HCT116 (cell line): Measurements from ENCODE around the gene PYGL. TPM values are rescaled to one million over a fixed set of nuclear protein-coding genes. Genes with fewer than 3 reads are reported as not detected.

Source experiments
- ATAC-seq: fragments of 200-7000 bp; cut with Tn5 transposase; 2 replicates; pipeline ENCODE4 v1.9.1; 2020; ENCODE audit warnings: mild to moderate bottlenecking, moderate library complexity
- BruUV-seq: library from RNA; stranded (reverse); fragments of 400-500 nt; replicated peaks from 2 replicates; lab custom pipeline; 2021; lab: Mats Ljungman, UMichigan
- CTCF ChIA-PET: fragments of 300-600 bp; sonication (Branson Sonifier 250); formaldehyde crosslinking; loops from one replicate; lab custom pipeline; 2021; ENCODE audit warnings: antibody characterized with exemption; lab: Charles Lee
- POLR2A ChIA-PET: fragments of 300-600, 350-600 bp; sonication (Branson Sonifier 250); formaldehyde crosslinking; loops from one replicate; lab custom pipeline; 2021; ENCODE audit warnings: antibody characterized with exemption; lab: Charles Lee
- RAD21 ChIA-PET, 2 experiments: fragments of 300-600 bp; sonication (Branson Sonifier 250); formaldehyde crosslinking; loops; one replicate each; lab custom pipeline; 2023; ENCODE audit warnings: low total read pairs in 2 of 2; ENCODE audit not compliant: uncharacterized antibody in 2 of 2, unreplicated experiment in 2 of 2, low non-redundant PET in 1 of 2; lab: Charles Lee
- DNase-seq: peaks from one replicate; pipeline ENCODE4 v3.0.0-alpha.2; 2010; ENCODE audit warnings: low read depth, low spot score
- H2AFZ ChIP-seq: fragments of 200-600 bp; shearing (Covaris generic), sonication (generic); 2 replicates; pipeline ENCODE4 v1.6.1; 2017; ENCODE audit warnings: low read depth, mixed run types, mixed read lengths, antibody characterized with exemption, low read length; ENCODE audit not compliant: poor library complexity, severe bottlenecking
- H3K27ac ChIP-seq: 2 replicates; pipeline ENCODE4 v1.5.1; 2012; ENCODE audit warnings: low read depth, low read length
- H3K27me3 ChIP-seq: fragments of 200-600 bp; sonication (generic); 2 replicates; pipeline ENCODE4 v1.6.1; 2016; ENCODE audit warnings: mixed run types, low read length, mixed read lengths; ENCODE audit not compliant: insufficient read depth
- H3K36me3 ChIP-seq, 2 experiments: fragments of 200-500 bp in 1 of 2; fragments of 200-600 bp in 1 of 2; sonication (Bioruptor generic) in 1 of 2; sonication (generic) in 1 of 2; 2 replicates each; pipeline versions ENCODE4 v1.5.1 to v1.6.1; 2014 to 2016; ENCODE audit warnings: low read length in 2 of 2, inconsistent platforms in 1 of 2, mixed read lengths in 1 of 2, mixed run types in 1 of 2; ENCODE audit not compliant: insufficient read depth in 2 of 2, control insufficient read depth in 1 of 2
- H3K4me1 ChIP-seq, 2 experiments: fragments of 200-600 bp in 1 of 2; sonication (generic) in 1 of 2; 2 replicates each; pipeline versions ENCODE4 v1.5.1 to v1.6.1; 2012 to 2017; ENCODE audit warnings: low read length in 2 of 2, inconsistent platforms in 1 of 2, mild to moderate bottlenecking in 1 of 2, mixed read lengths in 1 of 2, mixed run types in 1 of 2, moderate library complexity in 1 of 2; ENCODE audit not compliant: insufficient read depth in 2 of 2, control insufficient read depth in 1 of 2
- H3K4me2 ChIP-seq: fragments of 200-600 bp; sonication (generic); 2 replicates; pipeline ENCODE4 v1.6.1; 2017; ENCODE audit warnings: mixed run types, low read length, mixed read lengths
- H3K4me3 ChIP-seq, 2 experiments: fragments of 200-600 bp in 1 of 2; sonication (generic) in 1 of 2; replicated peaks in 1 of 2; 2 replicates each; pipeline ENCODE4 v1.5.1; 2011 to 2016; ENCODE audit warnings: low read length in 2 of 2, control low read depth in 1 of 2, low read depth in 1 of 2, mild to moderate bottlenecking in 1 of 2, mixed read lengths in 1 of 2, mixed run types in 1 of 2
- H3K79me2 ChIP-seq: fragments of 200-600 bp; sonication (generic); 2 replicates; pipeline ENCODE4 v1.6.1; 2017; ENCODE audit warnings: mild to moderate bottlenecking, mixed run types, low read length, moderate library complexity, mixed read lengths; ENCODE audit not compliant: insufficient read depth
- H3K9ac ChIP-seq: fragments of 200-600 bp; sonication (generic); 2 replicates; pipeline ENCODE4 v1.6.1; 2016; ENCODE audit warnings: low read length, mixed read lengths
- H3K9me2 ChIP-seq: fragments of 200-600 bp; sonication (generic), shearing (Covaris generic); 2 replicates; pipeline ENCODE4 v1.6.1; 2017; ENCODE audit warnings: mixed run types, mild to moderate bottlenecking, moderate library complexity; ENCODE audit not compliant: insufficient read depth
- H3K9me3 ChIP-seq, 2 experiments: fragments of 200-500 bp in 1 of 2; fragments of 200-600 bp in 1 of 2; sonication (Bioruptor generic) in 1 of 2; sonication (generic) in 1 of 2; 2 replicates each; pipeline ENCODE4 v1.6.1; 2014 to 2017; ENCODE audit warnings: low read length in 2 of 2, mixed read lengths in 2 of 2, inconsistent platforms in 1 of 2, low read depth in 1 of 2, mild to moderate bottlenecking in 1 of 2, mixed run types in 1 of 2, moderate library complexity in 1 of 2; ENCODE audit not compliant: control insufficient read depth in 1 of 2, insufficient read depth in 1 of 2
- H4K20me1 ChIP-seq: fragments of 200-600 bp; sonication (generic), shearing (Covaris generic); 2 replicates; pipeline ENCODE4 v1.6.1; 2017; ENCODE audit warnings: mixed run types, mild to moderate bottlenecking, moderate library complexity; ENCODE audit not compliant: insufficient read depth
- CBX3 ChIP-seq: IDR thresholded peaks from 2 replicates; pipeline ENCODE4 v1.6.1; 2012; ENCODE audit warnings: low read depth
- CEBPB ChIP-seq: IDR thresholded peaks from 2 replicates; pipeline ENCODE4 v1.6.1; 2012; ENCODE audit warnings: low read depth
- EGR1 ChIP-seq: IDR thresholded peaks from 2 replicates; pipeline ENCODE4 v1.6.1; 2012; ENCODE audit warnings: low read depth
- ELF1 ChIP-seq: IDR thresholded peaks from 2 replicates; pipeline ENCODE4 v1.6.1; 2012; ENCODE audit warnings: low read depth, borderline replicate concordance
- EZH2 ChIP-seq: fragments of 200-600 bp; sonication (generic); IDR thresholded peaks from 2 replicates; pipeline ENCODE4 v1.6.1; 2017; ENCODE audit warnings: antibody characterized with exemption, mixed run types
- JUND ChIP-seq: IDR thresholded peaks from 2 replicates; pipeline ENCODE4 v1.6.1; 2012
- POLR2A ChIP-seq: IDR thresholded peaks from 2 replicates; pipeline ENCODE4 v1.7.0; 2011; ENCODE audit warnings: borderline replicate concordance; ENCODE audit not compliant: insufficient read depth, insufficient read length; ENCODE audit errors: extremely low read depth
- POLR2AphosphoS5 ChIP-seq: IDR thresholded peaks from 2 replicates; pipeline ENCODE4 v1.6.1; 2011; ENCODE audit warnings: mild to moderate bottlenecking, low read depth, low read length, moderate library complexity
- RAD21 ChIP-seq: IDR thresholded peaks from 2 replicates; pipeline ENCODE4 v1.6.1; 2012; ENCODE audit warnings: low read depth, mild to moderate bottlenecking
- SIN3A ChIP-seq: IDR thresholded peaks from 2 replicates; pipeline ENCODE4 v1.6.1; 2012; ENCODE audit warnings: low read depth
- SP1 ChIP-seq: IDR thresholded peaks from 2 replicates; pipeline ENCODE4 v1.6.1; 2012; ENCODE audit warnings: low read depth
- SRF ChIP-seq: IDR thresholded peaks from 2 replicates; pipeline ENCODE4 v1.6.1; 2012; ENCODE audit warnings: low read depth
- TCF7L2 ChIP-seq: IDR thresholded peaks from 2 replicates; pipeline ENCODE4 v1.7.0; 2011; ENCODE audit warnings: borderline replicate concordance, inconsistent platforms; ENCODE audit not compliant: insufficient read depth, insufficient read length; ENCODE audit errors: extremely low read depth
- YY1 ChIP-seq: IDR thresholded peaks from 2 replicates; pipeline ENCODE4 v1.6.1; 2011; ENCODE audit warnings: low read length, low read depth, moderate library complexity, mild to moderate bottlenecking; ENCODE audit not compliant: insufficient replicate concordance; ENCODE audit errors: extremely low read depth
- ZFX ChIP-seq: fragments of 450-650 bp; IDR thresholded peaks from 2 replicates; pipeline ENCODE4 v1.6.1; 2017
- ZNF274 ChIP-seq: fragments of 200-500 bp; sonication (Bioruptor generic); IDR thresholded peaks from 2 replicates; pipeline ENCODE4 v1.6.1; 2014; ENCODE audit warnings: mild to moderate bottlenecking, low read depth, low read length, inconsistent platforms
- intact Hi-C: fragments of 100-400 bp; cut with micrococcal nuclease; formaldehyde crosslinking; loops from 2 replicates; pipeline ENCODE4 v1.10.0; 2022
- total RNA-seq: library from RNA; stranded (reverse); gene quantifications from one replicate; pipeline ENCODE4 v1.2.1, GENCODE V29; 2021; ENCODE audit not compliant: unreplicated experiment
- TF ChIP-seq, protein P1 (sequence below): IDR thresholded peaks from 2 replicates; pipeline ENCODE4 v1.6.1; 2012
- TF ChIP-seq, protein P2 (sequence below), 3 experiments: fragments of 200-600 bp in 1 of 3; sonication (generic) in 1 of 3; IDR thresholded peaks in 2 of 3; conservative IDR thresholded peaks in 1 of 3; 2 replicates each; pipeline ENCODE4 v1.5.1; 2012 to 2017; ENCODE audit warnings: low read depth in 2 of 3, low read length in 2 of 3, antibody characterized with exemption in 1 of 3, borderline replicate concordance in 1 of 3, control low read depth in 1 of 3, mild to moderate bottlenecking in 1 of 3, mixed read lengths in 1 of 3, mixed run types in 1 of 3, moderate library complexity in 1 of 3; ENCODE audit not compliant: insufficient read depth in 1 of 3
- TF ChIP-seq, protein P3 (sequence below): IDR thresholded peaks from 2 replicates; pipeline ENCODE4 v1.6.1; 2011; ENCODE audit warnings: mild to moderate bottlenecking, low read length, moderate library complexity; ENCODE audit not compliant: insufficient replicate concordance; ENCODE audit errors: extremely low read depth
- TF ChIP-seq, protein P4 (sequence below): IDR thresholded peaks from 2 replicates; pipeline ENCODE4 v1.6.1; 2012; ENCODE audit warnings: low read depth

The PYGL gene
- total RNA-seq, 1 experiment from 2014 or later, result 173 TPM

DNA sequence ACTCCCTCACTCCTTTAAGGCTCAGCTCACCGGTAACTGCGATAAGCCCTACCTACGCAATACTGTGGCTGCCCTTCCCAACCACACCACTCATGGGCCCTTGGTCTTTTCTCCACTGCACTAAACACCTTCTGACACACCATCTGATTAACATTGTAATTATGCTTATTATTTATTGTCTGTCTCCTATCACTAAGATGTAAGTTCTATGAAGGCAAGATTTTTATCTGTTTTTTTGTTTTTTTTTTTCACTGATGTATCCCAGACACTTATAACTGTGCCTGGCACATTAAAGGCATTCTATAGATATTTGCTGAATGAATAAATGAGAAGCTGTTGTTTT is 34.2 kb upstream of the PYGL start:
- no peak overlapping the region for H3K4me3 ChIP-seq
- no peaks in the 10 kb centered on the region for H3K9me3 ChIP-seq
- TF ChIP-seq SRF (no peak), EGR1 (no peak), POLR2AphosphoS5 (no peak), YY1 (no peak), ELF1 (no peak), SP1 (no peak), TCF7L2 (no peak), ZNF274 (no peak), ZFX (no peak), RAD21 (no peak), JUND (no peak), EZH2 (no peak), SIN3A (no peak), POLR2A (no peak), CEBPB (no peak), CBX3 (no peak)
- TF ChIP-seq, protein P1, sequence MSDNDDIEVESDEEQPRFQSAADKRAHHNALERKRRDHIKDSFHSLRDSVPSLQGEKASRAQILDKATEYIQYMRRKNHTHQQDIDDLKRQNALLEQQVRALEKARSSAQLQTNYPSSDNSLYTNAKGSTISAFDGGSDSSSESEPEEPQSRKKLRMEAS, result no peak
- TF ChIP-seq, protein P2, sequence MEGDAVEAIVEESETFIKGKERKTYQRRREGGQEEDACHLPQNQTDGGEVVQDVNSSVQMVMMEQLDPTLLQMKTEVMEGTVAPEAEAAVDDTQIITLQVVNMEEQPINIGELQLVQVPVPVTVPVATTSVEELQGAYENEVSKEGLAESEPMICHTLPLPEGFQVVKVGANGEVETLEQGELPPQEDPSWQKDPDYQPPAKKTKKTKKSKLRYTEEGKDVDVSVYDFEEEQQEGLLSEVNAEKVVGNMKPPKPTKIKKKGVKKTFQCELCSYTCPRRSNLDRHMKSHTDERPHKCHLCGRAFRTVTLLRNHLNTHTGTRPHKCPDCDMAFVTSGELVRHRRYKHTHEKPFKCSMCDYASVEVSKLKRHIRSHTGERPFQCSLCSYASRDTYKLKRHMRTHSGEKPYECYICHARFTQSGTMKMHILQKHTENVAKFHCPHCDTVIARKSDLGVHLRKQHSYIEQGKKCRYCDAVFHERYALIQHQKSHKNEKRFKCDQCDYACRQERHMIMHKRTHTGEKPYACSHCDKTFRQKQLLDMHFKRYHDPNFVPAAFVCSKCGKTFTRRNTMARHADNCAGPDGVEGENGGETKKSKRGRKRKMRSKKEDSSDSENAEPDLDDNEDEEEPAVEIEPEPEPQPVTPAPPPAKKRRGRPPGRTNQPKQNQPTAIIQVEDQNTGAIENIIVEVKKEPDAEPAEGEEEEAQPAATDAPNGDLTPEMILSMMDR (IDR thresholded peaks at IDR 0.05 in 2 of 3, conservative IDR thresholded peaks at IDR 0.05 in 1 of 3; ENCODE audit: borderline replicate concordance in 1 of 3, insufficient read depth in 1 of 3, low read depth in 2 of 3, low read length in 2 of 3), result no peak
- TF ChIP-seq, protein P3, sequence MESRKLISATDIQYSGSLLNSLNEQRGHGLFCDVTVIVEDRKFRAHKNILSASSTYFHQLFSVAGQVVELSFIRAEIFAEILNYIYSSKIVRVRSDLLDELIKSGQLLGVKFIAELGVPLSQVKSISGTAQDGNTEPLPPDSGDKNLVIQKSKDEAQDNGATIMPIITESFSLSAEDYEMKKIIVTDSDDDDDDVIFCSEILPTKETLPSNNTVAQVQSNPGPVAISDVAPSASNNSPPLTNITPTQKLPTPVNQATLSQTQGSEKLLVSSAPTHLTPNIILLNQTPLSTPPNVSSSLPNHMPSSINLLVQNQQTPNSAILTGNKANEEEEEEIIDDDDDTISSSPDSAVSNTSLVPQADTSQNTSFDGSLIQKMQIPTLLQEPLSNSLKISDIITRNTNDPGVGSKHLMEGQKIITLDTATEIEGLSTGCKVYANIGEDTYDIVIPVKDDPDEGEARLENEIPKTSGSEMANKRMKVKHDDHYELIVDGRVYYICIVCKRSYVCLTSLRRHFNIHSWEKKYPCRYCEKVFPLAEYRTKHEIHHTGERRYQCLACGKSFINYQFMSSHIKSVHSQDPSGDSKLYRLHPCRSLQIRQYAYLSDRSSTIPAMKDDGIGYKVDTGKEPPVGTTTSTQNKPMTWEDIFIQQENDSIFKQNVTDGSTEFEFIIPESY, result no peak
- TF ChIP-seq, protein P4, sequence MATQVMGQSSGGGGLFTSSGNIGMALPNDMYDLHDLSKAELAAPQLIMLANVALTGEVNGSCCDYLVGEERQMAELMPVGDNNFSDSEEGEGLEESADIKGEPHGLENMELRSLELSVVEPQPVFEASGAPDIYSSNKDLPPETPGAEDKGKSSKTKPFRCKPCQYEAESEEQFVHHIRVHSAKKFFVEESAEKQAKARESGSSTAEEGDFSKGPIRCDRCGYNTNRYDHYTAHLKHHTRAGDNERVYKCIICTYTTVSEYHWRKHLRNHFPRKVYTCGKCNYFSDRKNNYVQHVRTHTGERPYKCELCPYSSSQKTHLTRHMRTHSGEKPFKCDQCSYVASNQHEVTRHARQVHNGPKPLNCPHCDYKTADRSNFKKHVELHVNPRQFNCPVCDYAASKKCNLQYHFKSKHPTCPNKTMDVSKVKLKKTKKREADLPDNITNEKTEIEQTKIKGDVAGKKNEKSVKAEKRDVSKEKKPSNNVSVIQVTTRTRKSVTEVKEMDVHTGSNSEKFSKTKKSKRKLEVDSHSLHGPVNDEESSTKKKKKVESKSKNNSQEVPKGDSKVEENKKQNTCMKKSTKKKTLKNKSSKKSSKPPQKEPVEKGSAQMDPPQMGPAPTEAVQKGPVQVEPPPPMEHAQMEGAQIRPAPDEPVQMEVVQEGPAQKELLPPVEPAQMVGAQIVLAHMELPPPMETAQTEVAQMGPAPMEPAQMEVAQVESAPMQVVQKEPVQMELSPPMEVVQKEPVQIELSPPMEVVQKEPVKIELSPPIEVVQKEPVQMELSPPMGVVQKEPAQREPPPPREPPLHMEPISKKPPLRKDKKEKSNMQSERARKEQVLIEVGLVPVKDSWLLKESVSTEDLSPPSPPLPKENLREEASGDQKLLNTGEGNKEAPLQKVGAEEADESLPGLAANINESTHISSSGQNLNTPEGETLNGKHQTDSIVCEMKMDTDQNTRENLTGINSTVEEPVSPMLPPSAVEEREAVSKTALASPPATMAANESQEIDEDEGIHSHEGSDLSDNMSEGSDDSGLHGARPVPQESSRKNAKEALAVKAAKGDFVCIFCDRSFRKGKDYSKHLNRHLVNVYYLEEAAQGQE, result no peak
- no peak overlapping the region for H2AFZ ChIP-seq
- no peak overlapping the region for H3K9ac ChIP-seq
- H3K4me1 ChIP-seq, result no peaks in the 10 kb centered on the region
- intact Hi-C loops, result no loop called here
- no peaks in the 10 kb centered on the region for H3K9me2 ChIP-seq
- POLR2A ChIA-PET, result interaction anchor here (0.6 kb wide), 1 partner anchor 23 kb away, joined by 3 read pairs; no protein-coding TSS in a partner anchor
- H3K27me3 ChIP-seq, result 0 out of 2 replicates have a peak, but pooled peaks cover 3% of the 10 kb centered on the region
- DNase-seq, result no peak
- no peak for ATAC-seq
- no peak overlapping the region for H3K4me2 ChIP-seq
- RAD21 ChIA-PET, result no interaction called here
- CTCF ChIA-PET, result no interaction called here
- BruUV-seq, result no TSS peak
- H3K79me2 ChIP-seq, result no peaks in the 10 kb centered on the region
- H4K20me1 ChIP-seq, result no peaks in the 10 kb centered on the region
- H3K27ac ChIP-seq, result no peak overlapping the region
- no peaks in the 10 kb centered on the region; a peak in 1 of 4 replicates for H3K36me3 ChIP-seq
